Lower leg skin (tissue), 4 donors: ENCODE data around the gene SLC6A18. TPM values are rescaled to one million over a fixed set of nuclear protein-coding genes. Genes with fewer than 3 reads are reported as not detected.

ENCODE experiments used
- DNase-seq, 2 donors: peaks; one replicate each; pipeline ENCODE4 v3.0.0-alpha.2; 2019; ENCODE audit warnings: low spot score in 2 of 2
- H3K4me3 ChIP-seq: fragments of 200-600 bp; sonication (generic); 2 replicates; pipeline ENCODE4 v1.5.1; 2017; ENCODE audit warnings: mild to moderate bottlenecking, low read depth; ENCODE audit not compliant: poor library complexity, severe bottlenecking
- POLR2A ChIP-seq, 2 donors: fragments of 450-650 bp; IDR thresholded peaks; one replicate each; pipeline ENCODE4 v1.6.1; 2016 to 2017; ENCODE audit warnings: antibody characterized with exemption in 2 of 2, mild to moderate bottlenecking in 1 of 2, moderate library complexity in 1 of 2
- WGBS, 2 donors: methylation state at CpG; one replicate each; pipeline ENCODE4 v1.1.5; 2018; 5-methylcytosine and 5-hydroxymethylcytosine counted together
- intact Hi-C: fragments of 100-400 bp; cut with DNase I; formaldehyde crosslinking; loops from one replicate; pipeline ENCODE4 v1.15.0; 2023; ENCODE audit warnings: low total_unique reads
- total RNA-seq, 4 donors: library from RNA; depleted of rRNA; stranded (reverse); fragments of >200 nt; gene quantifications; one replicate each; pipeline ENCODE4 v1.1.0, GENCODE V29; 2016
- TF ChIP-seq, protein P1 (sequence below), 3 donors: fragments of 450-650 bp; IDR thresholded peaks; one replicate each; pipeline ENCODE4 v1.5.1; 2016; ENCODE audit warnings: antibody characterized with exemption in 3 of 3, mild to moderate bottlenecking in 3 of 3, moderate library complexity in 2 of 3

The SLC6A18 gene, protein sequence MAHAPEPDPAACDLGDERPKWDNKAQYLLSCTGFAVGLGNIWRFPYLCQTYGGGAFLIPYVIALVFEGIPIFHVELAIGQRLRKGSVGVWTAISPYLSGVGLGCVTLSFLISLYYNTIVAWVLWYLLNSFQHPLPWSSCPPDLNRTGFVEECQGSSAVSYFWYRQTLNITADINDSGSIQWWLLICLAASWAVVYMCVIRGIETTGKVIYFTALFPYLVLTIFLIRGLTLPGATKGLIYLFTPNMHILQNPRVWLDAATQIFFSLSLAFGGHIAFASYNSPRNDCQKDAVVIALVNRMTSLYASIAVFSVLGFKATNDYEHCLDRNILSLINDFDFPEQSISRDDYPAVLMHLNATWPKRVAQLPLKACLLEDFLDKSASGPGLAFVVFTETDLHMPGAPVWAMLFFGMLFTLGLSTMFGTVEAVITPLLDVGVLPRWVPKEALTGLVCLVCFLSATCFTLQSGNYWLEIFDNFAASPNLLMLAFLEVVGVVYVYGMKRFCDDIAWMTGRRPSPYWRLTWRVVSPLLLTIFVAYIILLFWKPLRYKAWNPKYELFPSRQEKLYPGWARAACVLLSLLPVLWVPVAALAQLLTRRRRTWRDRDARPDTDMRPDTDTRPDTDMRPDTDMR
- not detected for total RNA-seq

DNA sequence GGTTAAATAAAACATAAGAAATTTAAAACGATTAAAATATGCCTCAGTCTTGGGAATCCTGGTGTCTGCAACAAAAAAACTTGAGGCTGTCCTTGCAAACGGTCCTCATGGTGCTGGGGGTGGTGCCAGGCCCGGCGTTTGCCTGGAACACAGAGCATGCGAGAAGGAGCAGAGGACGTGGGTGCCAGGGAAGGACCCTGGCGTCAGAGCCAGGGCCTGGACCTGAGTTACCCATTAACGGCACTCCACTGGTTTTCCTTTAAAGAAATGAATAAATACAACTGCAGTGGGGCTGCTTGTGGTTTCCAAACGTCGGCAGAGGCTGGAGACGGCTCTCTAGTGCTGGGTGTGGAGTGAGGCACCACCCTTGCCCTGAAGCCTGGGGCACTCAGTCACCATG, at the start of gene SLC6A18:
Gene SLC6A18 (plus strand): TSS at position 301 of the 400 bp plus-strand sequence. CDS start 97 bp downstream, at position 398.
- 69 to 75% methylated on average over 11 of the region's 11 CpGs for WGBS, 2 donors
- intact Hi-C loops: no loop called here
- DNase-seq: no peak
- TF ChIP-seq POLR2A (IDR thresholded peaks at IDR 0.05): no peak
- no peak within 1 kb of the TSS for H3K4me3 ChIP-seq

- DNase-seq: no peak
- no peak for TF ChIP-seq POLR2A (IDR thresholded peaks at IDR 0.05)
- TF ChIP-seq, protein P1, sequence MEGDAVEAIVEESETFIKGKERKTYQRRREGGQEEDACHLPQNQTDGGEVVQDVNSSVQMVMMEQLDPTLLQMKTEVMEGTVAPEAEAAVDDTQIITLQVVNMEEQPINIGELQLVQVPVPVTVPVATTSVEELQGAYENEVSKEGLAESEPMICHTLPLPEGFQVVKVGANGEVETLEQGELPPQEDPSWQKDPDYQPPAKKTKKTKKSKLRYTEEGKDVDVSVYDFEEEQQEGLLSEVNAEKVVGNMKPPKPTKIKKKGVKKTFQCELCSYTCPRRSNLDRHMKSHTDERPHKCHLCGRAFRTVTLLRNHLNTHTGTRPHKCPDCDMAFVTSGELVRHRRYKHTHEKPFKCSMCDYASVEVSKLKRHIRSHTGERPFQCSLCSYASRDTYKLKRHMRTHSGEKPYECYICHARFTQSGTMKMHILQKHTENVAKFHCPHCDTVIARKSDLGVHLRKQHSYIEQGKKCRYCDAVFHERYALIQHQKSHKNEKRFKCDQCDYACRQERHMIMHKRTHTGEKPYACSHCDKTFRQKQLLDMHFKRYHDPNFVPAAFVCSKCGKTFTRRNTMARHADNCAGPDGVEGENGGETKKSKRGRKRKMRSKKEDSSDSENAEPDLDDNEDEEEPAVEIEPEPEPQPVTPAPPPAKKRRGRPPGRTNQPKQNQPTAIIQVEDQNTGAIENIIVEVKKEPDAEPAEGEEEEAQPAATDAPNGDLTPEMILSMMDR (IDR thresholded peaks at IDR 0.05): no peak
- intact Hi-C loops: no loop called here
- no peak overlapping the region for H3K4me3 ChIP-seq
- 84 to 86% methylated on average over 22 to 26 of the region's 26 CpGs for WGBS, 2 donors
Observed at GRCh38 chr5:1175801-1176472, 49.2 kb upstream of the SLC6A18 start.

GRCh38 chr5:1176473-1177391, 48.4 kb upstream of the SLC6A18 start:
- TF ChIP-seq POLR2A (IDR thresholded peaks at IDR 0.05): no peak
- TF ChIP-seq, protein P1 (IDR thresholded peaks at IDR 0.05): no peak
- intact Hi-C loops: no loop called here
- no peak for DNase-seq
- H3K4me3 ChIP-seq: no peak overlapping the region
- 82 to 89% methylated on average over 36 to 41 of the region's 42 CpGs for WGBS, 2 donors

DNA sequence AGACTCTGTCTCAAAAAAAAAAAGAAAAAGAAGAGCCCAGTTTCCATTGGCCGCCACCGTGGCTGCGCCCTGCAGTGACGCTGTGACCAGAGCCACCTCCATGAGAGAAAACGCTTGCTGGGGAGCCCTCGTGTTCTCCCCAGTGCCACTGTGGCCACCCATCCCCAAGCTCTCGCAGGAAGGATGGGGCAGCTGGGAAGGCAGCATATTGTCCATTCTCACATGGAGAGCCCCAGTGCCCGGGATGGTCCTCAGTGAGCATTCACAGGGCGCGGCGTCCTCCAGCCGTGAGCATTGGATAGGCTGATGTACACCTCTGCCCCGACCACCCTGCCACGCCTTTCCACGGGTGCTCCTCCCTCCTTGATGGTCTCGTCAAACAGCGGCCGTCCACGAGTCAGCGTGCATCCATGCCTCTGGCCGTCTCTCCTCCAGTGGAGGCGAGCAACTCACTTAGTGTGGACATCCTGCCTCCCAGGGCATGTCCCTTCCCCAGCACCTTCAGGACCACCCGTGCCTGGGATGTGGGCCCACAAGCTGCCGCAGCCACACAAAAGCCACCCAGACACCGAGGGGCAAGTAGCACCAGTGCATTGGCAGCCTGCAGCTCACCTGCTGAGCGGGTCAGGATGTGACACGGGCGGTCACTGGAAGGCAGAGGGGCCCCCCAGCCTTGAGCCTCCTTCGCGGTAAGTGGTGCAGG, 47.2 kb upstream of the SLC6A18 start:
- TF ChIP-seq, protein P1 (IDR thresholded peaks at IDR 0.05): no peak
- TF ChIP-seq POLR2A (IDR thresholded peaks at IDR 0.05): no peak
- H3K4me3 ChIP-seq: no peak overlapping the region
- intact Hi-C loops: no loop called here
- 90 to 94% methylated on average over 8 to 29 of the region's 30 CpGs for WGBS, 2 donors
- no peak for DNase-seq

- WGBS, 2 donors: 69% methylated on average over 21 of the region's 34 CpGs; no CpG with 5 or more reads in 1 of the 2 donors
- no peak for DNase-seq
- intact Hi-C loops: no loop called here
- no peak overlapping the region for H3K4me3 ChIP-seq
- TF ChIP-seq POLR2A (IDR thresholded peaks at IDR 0.05): no peak
- TF ChIP-seq, protein P1 (IDR thresholded peaks at IDR 0.05): no peak
Observed at GRCh38 chr5:1178529-1179382, 46.4 kb upstream of the SLC6A18 start.
